ENCODE results near the gene ACAD8. TPM values are rescaled to one million over a fixed set of nuclear protein-coding genes. Genes with fewer than 3 reads are reported as not detected.

ACAD8 gene
- polyA plus RNA-seq, 1 donor from 2014 or later: 68.8 TPM

- no peak for TF ChIP-seq RAD21 (conservative IDR thresholded peaks at IDR 0.05)
- TF ChIP-seq EP300 (conservative IDR thresholded peaks at IDR 0.05; ENCODE audit: poor library complexity, severe bottlenecking): no peak
- no peak for TF ChIP-seq CTCF (IDR thresholded peaks at IDR 0.05; ENCODE audit: poor library complexity, severe bottlenecking)
- no peak for TF ChIP-seq SMC3 (conservative IDR thresholded peaks at IDR 0.05; ENCODE audit: poor library complexity)
- TF ChIP-seq TAF1 (IDR thresholded peaks at IDR 0.05; ENCODE audit: low read depth): no peak
- no peak for TF ChIP-seq EZH2 (IDR thresholded peaks at IDR 0.05; ENCODE audit: borderline replicate concordance, insufficient read depth, low read length, poor library complexity, severe bottlenecking)
- no peak for TF ChIP-seq MXI1 (conservative IDR thresholded peaks at IDR 0.05; ENCODE audit: poor library complexity, severe bottlenecking)
- TF ChIP-seq REST (IDR thresholded peaks at IDR 0.05; ENCODE audit: borderline replicate concordance): no peak
- no peak for TF ChIP-seq POLR2AphosphoS5 (IDR thresholded peaks at IDR 0.05)
- H3K27ac ChIP-seq (ENCODE audit: low read length): no peak overlapping the region
These were observed 39.3 kb downstream of the ACAD8 start for GRCh38 chr11:134292661-134293060.

DNA sequence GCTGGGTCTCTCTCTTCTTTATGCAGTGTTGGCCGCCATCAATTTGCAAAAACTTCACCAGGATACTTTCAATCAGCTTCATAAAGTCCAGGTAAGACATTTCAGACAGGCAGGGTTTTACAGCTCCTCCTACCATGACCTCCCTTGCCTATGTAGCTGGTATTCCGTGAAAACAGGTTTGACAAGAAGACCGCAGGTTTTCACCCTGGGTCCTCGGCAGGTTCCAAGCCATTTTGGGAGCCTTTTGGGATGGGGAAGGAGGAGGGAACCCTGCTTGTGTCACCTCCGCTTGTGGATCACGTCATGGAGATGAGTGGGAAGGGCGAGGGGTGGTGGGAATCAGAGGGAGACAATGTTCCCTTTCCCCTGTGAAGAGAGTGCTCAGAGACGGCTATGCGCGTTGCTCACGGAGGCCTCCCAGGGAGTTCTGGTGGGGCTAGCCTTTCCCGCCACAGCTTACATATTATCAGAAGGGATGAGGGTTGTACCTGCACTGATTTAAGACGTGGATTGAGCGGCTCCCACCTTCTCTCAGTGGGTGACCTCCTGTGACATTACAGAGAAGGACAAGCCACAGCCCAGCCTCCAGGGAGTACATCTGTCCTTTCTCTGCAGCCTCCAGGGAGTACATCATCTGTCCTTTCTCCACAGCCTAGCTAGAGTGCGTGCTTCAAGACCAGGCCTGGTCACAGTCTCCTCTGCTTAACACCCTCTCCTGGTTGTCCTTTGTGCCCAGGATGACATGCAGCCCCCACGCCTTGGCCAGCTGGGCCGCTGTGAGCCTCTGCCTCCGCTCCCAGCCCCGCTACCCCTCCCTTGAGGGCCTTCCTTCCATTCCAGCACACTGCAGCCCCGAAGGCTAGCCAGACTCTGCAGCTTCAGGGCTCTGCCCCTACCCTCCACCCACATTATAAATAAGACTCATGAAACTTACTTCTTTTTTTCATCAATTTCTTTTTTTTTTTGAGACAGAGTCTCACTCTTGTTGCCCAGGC lies 40.0 kb downstream of the ACAD8 start:
- TF ChIP-seq TAF1 (IDR thresholded peaks at IDR 0.05; ENCODE audit: low read depth): no peak
- TF ChIP-seq MXI1 (conservative IDR thresholded peaks at IDR 0.05; ENCODE audit: poor library complexity, severe bottlenecking): no peak
- no peak for TF ChIP-seq RAD21 (conservative IDR thresholded peaks at IDR 0.05)
- no peak for TF ChIP-seq SMC3 (conservative IDR thresholded peaks at IDR 0.05; ENCODE audit: poor library complexity)
- H3K27ac ChIP-seq (ENCODE audit: low read length): no peak overlapping the region
- H3K9me3 ChIP-seq (ENCODE audit: low read length): no peaks in the 10 kb centered on the region
- H3K27me3 ChIP-seq (ENCODE audit: insufficient read depth, low read depth, low read length): no peaks in the 10 kb centered on the region
- no peak overlapping the region for H2AFZ ChIP-seq (ENCODE audit: low read depth, low read length)
- H3K9me2 ChIP-seq (ENCODE audit: insufficient read depth, low read length): no peaks in the 10 kb centered on the region
- no peak overlapping the region for H3K4me2 ChIP-seq (ENCODE audit: low read length)
- no peaks in the 10 kb centered on the region for H4K20me1 ChIP-seq (ENCODE audit: insufficient read depth)
- no peak overlapping the region for H3K4me3 ChIP-seq (ENCODE audit: low read length)
- H3K36me3 ChIP-seq (ENCODE audit: insufficient read depth, low read length): no peaks in the 10 kb centered on the region
- no peaks in the 10 kb centered on the region for H3K79me2 ChIP-seq (replicated peaks; ENCODE audit: insufficient read depth, low read length)
- no peak overlapping the region for H3K9ac ChIP-seq (ENCODE audit: low read length)
- H3F3A ChIP-seq (ENCODE audit: insufficient read depth, low read length, poor library complexity, severe bottlenecking): no peaks in the 10 kb centered on the region

More at GRCh38 chr11:134292661-134293060, 39.3 kb downstream of the ACAD8 start:
- Histone ChIP-seq H3K79me2 (replicated peaks; ENCODE audit: insufficient read depth, low read length) (no peaks in the 10 kb centered on the region), H3K9ac (ENCODE audit: low read length) (no peak overlapping the region), H3K36me3 (ENCODE audit: insufficient read depth, low read length) (no peaks in the 10 kb centered on the region), H3K9me2 (ENCODE audit: insufficient read depth, low read length) (no peaks in the 10 kb centered on the region), H3K4me2 (ENCODE audit: low read length) (no peak overlapping the region), H4K20me1 (ENCODE audit: insufficient read depth) (no peaks in the 10 kb centered on the region), H3K4me3 (ENCODE audit: low read length) (no peak overlapping the region), H3F3A (ENCODE audit: insufficient read depth, low read length, poor library complexity, severe bottlenecking) (no peaks in the 10 kb centered on the region), H3K27me3 (ENCODE audit: insufficient read depth, low read depth, low read length) (no peaks in the 10 kb centered on the region), H2AFZ (ENCODE audit: low read depth, low read length) (no peak overlapping the region), H3K9me3 (ENCODE audit: low read length) (no peaks in the 10 kb centered on the region)
